H1 (cell line): ENCODE results near the gene HIPK1. TPM values are rescaled to one million over a fixed set of nuclear protein-coding genes. Genes with fewer than 3 reads are reported as not detected.

Experiments used
- CTCF ChIA-PET: fragments of 300-600 bp; sonication (Branson Sonifier 250); formaldehyde crosslinking; loops from one replicate; lab custom pipeline; 2021; ENCODE audit not compliant: partially characterized antibody; lab: Charles Lee
- POLR2A ChIA-PET: fragments of 300-600 bp; sonication (Branson Sonifier 250); formaldehyde crosslinking; loops from one replicate; lab custom pipeline; 2021; ENCODE audit warnings: inconsistent platforms; ENCODE audit not compliant: partially characterized antibody; lab: Charles Lee
- DNase-seq, 2 experiments: peaks; one replicate each; pipeline versions ENCODE4 v3.0.0 to v3.0.0-alpha.2; 2010 to 2022; ENCODE audit warnings: low spot score in 2 of 2, low read depth in 1 of 2, mixed read lengths in 1 of 2
- FAIRE-seq: peaks from 2 replicates; lab custom pipeline; 2011; peaks lifted over from hg19 to GRCh38; lab: Jason Lieb, UNC
- H2AFZ ChIP-seq: 2 replicates; pipeline ENCODE4 v1.8.1; 2012; ENCODE audit warnings: low read length, inconsistent platforms
- H2AK5ac ChIP-seq: 2 replicates; pipeline ENCODE4 v1.6.1; 2013; ENCODE audit warnings: low read depth, low read length
- H2BK120ac ChIP-seq: replicated peaks from 2 replicates; pipeline ENCODE3; 2013; ENCODE audit warnings: low read depth, low read length, inconsistent platforms
- H2BK12ac ChIP-seq: 2 replicates; pipeline ENCODE4 v1.6.1; 2013; ENCODE audit warnings: low read depth, low read length
- H2BK15ac ChIP-seq: 2 replicates; pipeline ENCODE4 v1.6.1; 2013; ENCODE audit warnings: low read length
- H2BK20ac ChIP-seq: 2 replicates; pipeline ENCODE4 v1.6.1; 2013; ENCODE audit warnings: low read length
- H2BK5ac ChIP-seq: 2 replicates; pipeline ENCODE4 v1.6.1; 2013; ENCODE audit warnings: low read depth, low read length
- H3K14ac ChIP-seq: 2 replicates; pipeline ENCODE4 v1.6.1; 2013; ENCODE audit warnings: inconsistent platforms; ENCODE audit not compliant: insufficient read length
- H3K18ac ChIP-seq: 2 replicates; pipeline ENCODE4 v1.6.1; 2013; ENCODE audit warnings: low read length; ENCODE audit errors: extremely low read depth
- H3K23ac ChIP-seq: 2 replicates; pipeline ENCODE4 v1.6.1; 2013; ENCODE audit warnings: inconsistent platforms; ENCODE audit not compliant: insufficient read length
- H3K23me2 ChIP-seq: 2 replicates; pipeline ENCODE4 v1.6.1; 2013; ENCODE audit warnings: low read depth, low read length
- H3K27ac ChIP-seq: 2 replicates; pipeline ENCODE4 v1.6.1; 2011; ENCODE audit warnings: low read depth, low read length, inconsistent platforms
- H3K27me3 ChIP-seq, 4 experiments: replicated peaks in 1 of 4; 1 replicate in 1 of 4; 2 replicates in 3 of 4; pipeline versions ENCODE4 v1.6.1 to v1.8.1; 2011 to 2013; ENCODE audit warnings: low read length in 3 of 4, mild to moderate bottlenecking in 3 of 4, inconsistent platforms in 2 of 4, mixed read lengths in 2 of 4, moderate library complexity in 1 of 4; ENCODE audit not compliant: control insufficient read depth in 3 of 4, insufficient read depth in 3 of 4; ENCODE audit errors: extremely low read depth in 1 of 4
- H3K36me3 ChIP-seq, 4 experiments: 2 replicates each; pipeline versions ENCODE4 v1.6.1 to v1.8.1; 2011 to 2013; ENCODE audit warnings: mild to moderate bottlenecking in 4 of 4, low read length in 3 of 4, moderate library complexity in 2 of 4, control low read depth in 1 of 4, inconsistent platforms in 1 of 4; ENCODE audit not compliant: insufficient read depth in 4 of 4, control insufficient read depth in 2 of 4
- H3K4ac ChIP-seq: replicated peaks from 2 replicates; pipeline ENCODE3; 2013; ENCODE audit warnings: low read length, low read depth, mixed read lengths, inconsistent platforms; ENCODE audit not compliant: insufficient read length
- H3K4me1 ChIP-seq, 4 experiments: replicated peaks in 1 of 4; 1 replicate in 1 of 4; 2 replicates in 3 of 4; pipeline versions ENCODE4 v1.6.1 to v1.8.1; 2011 to 2013; ENCODE audit warnings: low read length in 3 of 4, inconsistent platforms in 2 of 4, mixed read lengths in 1 of 4; ENCODE audit not compliant: insufficient read depth in 4 of 4, control insufficient read depth in 3 of 4
- H3K4me2 ChIP-seq, 2 experiments: 2 replicates each; pipeline versions ENCODE4 v1.6.1 to v1.8.1; 2011 to 2013; ENCODE audit warnings: low read depth in 2 of 2, low read length in 2 of 2, control low read depth in 1 of 2, inconsistent platforms in 1 of 2, mild to moderate bottlenecking in 1 of 2; ENCODE audit not compliant: insufficient read depth in 1 of 2
- H3K4me3 ChIP-seq, 4 experiments: fragments of 200-600, 300-600 bp in 1 of 4; sonication (generic), shearing (Covaris generic), sonication (Bioruptor Twin) in 1 of 4; 2 replicates each; pipeline versions ENCODE4 v1.5.1 to v1.8.1; 2011 to 2016; ENCODE audit warnings: low read length in 4 of 4, low read depth in 3 of 4, control low read depth in 2 of 4, inconsistent platforms in 2 of 4, mild to moderate bottlenecking in 2 of 4, mixed read lengths in 1 of 4, moderate library complexity in 1 of 4; ENCODE audit not compliant: insufficient read depth in 2 of 4; ENCODE audit errors: extremely low read depth in 1 of 4
- H3K56ac ChIP-seq: replicated peaks from 2 replicates; pipeline ENCODE3; 2013; ENCODE audit warnings: low read depth, mild to moderate bottlenecking, mixed read lengths, low read length, inconsistent platforms; ENCODE audit not compliant: insufficient read length
- H3K79me1 ChIP-seq: 2 replicates; pipeline ENCODE4 v1.6.1; 2013; ENCODE audit warnings: low read depth, low read length, control low read depth
- H3K79me2 ChIP-seq, 2 experiments: 2 replicates each; pipeline versions ENCODE4 v1.6.1 to v1.8.1; 2012 to 2013; ENCODE audit warnings: low read length in 2 of 2, mild to moderate bottlenecking in 2 of 2, inconsistent platforms in 1 of 2; ENCODE audit not compliant: insufficient read depth in 2 of 2, control insufficient read depth in 1 of 2
- H3K9ac ChIP-seq, 4 experiments: replicated peaks in 1 of 4; 1 replicate in 1 of 4; 2 replicates in 3 of 4; pipeline versions ENCODE4 v1.6.1 to v1.8.1; 2011 to 2013; ENCODE audit warnings: low read depth in 3 of 4, low read length in 3 of 4, control low read depth in 2 of 4, mild to moderate bottlenecking in 2 of 4, moderate library complexity in 2 of 4, inconsistent platforms in 1 of 4; ENCODE audit errors: extremely low read depth in 1 of 4
- H3K9me3 ChIP-seq, 2 experiments: 2 replicates each; pipeline versions ENCODE4 v1.6.1 to v1.8.1; 2012 to 2013; ENCODE audit warnings: mild to moderate bottlenecking in 2 of 2, moderate library complexity in 2 of 2, control low read depth in 1 of 2, inconsistent platforms in 1 of 2, low read depth in 1 of 2, low read length in 1 of 2, mixed read lengths in 1 of 2; ENCODE audit not compliant: insufficient read depth in 2 of 2
- H4K20me1 ChIP-seq, 2 experiments: replicated peaks in 1 of 2; 2 replicates each; pipeline versions ENCODE3 to v1.8.1; 2011 to 2013; ENCODE audit warnings: inconsistent platforms in 2 of 2, low read length in 2 of 2, mild to moderate bottlenecking in 1 of 2; ENCODE audit not compliant: insufficient read depth in 2 of 2, control insufficient read depth in 1 of 2
- H4K5ac ChIP-seq: 2 replicates; pipeline ENCODE4 v1.6.1; 2013; ENCODE audit warnings: low read length, low read depth, mixed read lengths, inconsistent platforms; ENCODE audit not compliant: insufficient read length
- H4K8ac ChIP-seq: 2 replicates; pipeline ENCODE4 v1.8.0; 2013; ENCODE audit warnings: mild to moderate bottlenecking, moderate library complexity, low read length, inconsistent platforms; ENCODE audit not compliant: insufficient read depth; ENCODE audit errors: extremely low read depth
- H4K91ac ChIP-seq: replicated peaks from 2 replicates; pipeline ENCODE3; 2013; ENCODE audit warnings: low read length, mixed read lengths, inconsistent platforms; ENCODE audit not compliant: insufficient read length
- WGBS, 2 experiments: shearing (Covaris generic) in 1 of 2; methylation state at CpG; one replicate each; pipeline versions ENCODE4 v1.1.6 to v1.1.7; 2013 to 2015; ENCODE audit warnings: low lambda C conversion rate in 2 of 2, mixed read lengths in 2 of 2, inconsistent platforms in 1 of 2, low coverage in 1 of 2, missing lambda C conversion rate in 1 of 2; ENCODE audit not compliant: insufficient replicate concordance in 2 of 2, insufficient coverage in 1 of 2, insufficient read length in 1 of 2; ENCODE audit errors: extremely low coverage in 1 of 2, missing lambda C conversion rate in 1 of 2; 5-methylcytosine and 5-hydroxymethylcytosine counted together
- polyA plus RNA-seq, 7 experiments: library from polyadenylated mRNA; depleted of rRNA in 3 of 7; stranded (reverse) in 5 of 7; unstranded in 2 of 7; fragments of >200 nt in 5 of 7; fragments of 200-250 nt in 2 of 7; gene quantifications; 1 replicate in 5 of 7; 2 replicates in 1 of 7; 4 replicates in 1 of 7; pipeline versions ENCODE4 v1.2.1 to v1.2.3, GENCODE V29; 2011 to 2013; ENCODE audit warnings: missing spikeins in 2 of 7, mixed read lengths in 2 of 7
- total RNA-seq: library from RNA; stranded (reverse); fragmentation: NEBNext Ultra II Directional; extraction: Animal tissue kit (Norgen Biotek cat#: 25700); gene quantifications from 2 replicates; pipeline ENCODE4 v1.2.1, GENCODE V29; 2021
- TF ChIP-seq, protein P1 (sequence below): IDR thresholded peaks from 2 replicates; pipeline ENCODE4 v1.6.1; 2011; ENCODE audit warnings: low read depth, mild to moderate bottlenecking, low read length; ENCODE audit not compliant: insufficient read depth
- TF ChIP-seq, protein P2 (sequence below): IDR thresholded peaks from 2 replicates; pipeline ENCODE4 v1.6.1; 2012; ENCODE audit warnings: inconsistent platforms

The HIPK1 gene
- total and polyA plus RNA-seq, 2 of the 8 experiments (the other 6 are each of a cell fraction or from before 2014, with no cell fraction given) = 46.2 to 64.3 TPM

DNA sequence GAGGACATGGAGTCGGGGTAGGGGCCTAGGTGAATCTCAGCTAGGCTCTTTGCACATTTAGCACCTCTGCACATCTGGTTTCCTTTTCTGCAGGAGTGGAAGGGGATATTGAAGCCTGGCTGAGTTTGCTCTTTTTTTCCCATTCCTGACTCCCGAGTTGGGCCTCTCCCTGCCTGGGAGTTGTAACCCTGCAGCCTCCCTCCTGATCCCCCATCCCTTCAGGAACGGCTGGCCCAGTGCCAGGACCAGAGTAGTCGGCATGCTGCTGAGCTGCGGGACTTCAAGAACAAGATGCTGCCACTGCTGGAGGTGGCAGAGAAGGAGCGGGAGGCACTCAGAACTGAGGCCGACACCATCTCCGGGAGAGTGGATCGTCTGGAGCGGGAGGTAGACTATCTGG lies 51.0 kb downstream of the HIPK1 start:
- POLR2A ChIA-PET = interaction anchor here (0.6 to 1.7 kb wide), 5 partner anchors 8 to 176 kb away, joined by 3 to 5 read pairs (median 4); no protein-coding TSS in a partner anchor
- peak overlapping the region in 3 of 4 experiments; percentile 8 to 48 (median 20); a peak in 4 of 8 replicates for H3K4me3 ChIP-seq
- H4K91ac ChIP-seq = peak overlapping the region; percentile 82
- H3K9me3 ChIP-seq = peaks cover 5 to 6% of the 10 kb centered on the region in 2 experiments; a peak in 2 of 4 replicates
- H3K79me2 ChIP-seq = peaks cover 0 to 15% of the 10 kb centered on the region in 2 experiments; a peak in 2 of 4 replicates
- H4K5ac ChIP-seq = peak overlapping the region; percentile 32
- H3K36me3 ChIP-seq = peaks cover 0 to 15% (median 2%) of the 10 kb centered on the region in 4 experiments; a peak in 4 of 8 replicates
- TF ChIP-seq, protein P1, sequence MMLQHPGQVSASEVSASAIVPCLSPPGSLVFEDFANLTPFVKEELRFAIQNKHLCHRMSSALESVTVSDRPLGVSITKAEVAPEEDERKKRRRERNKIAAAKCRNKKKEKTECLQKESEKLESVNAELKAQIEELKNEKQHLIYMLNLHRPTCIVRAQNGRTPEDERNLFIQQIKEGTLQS = no peak
- TF ChIP-seq, protein P2, sequence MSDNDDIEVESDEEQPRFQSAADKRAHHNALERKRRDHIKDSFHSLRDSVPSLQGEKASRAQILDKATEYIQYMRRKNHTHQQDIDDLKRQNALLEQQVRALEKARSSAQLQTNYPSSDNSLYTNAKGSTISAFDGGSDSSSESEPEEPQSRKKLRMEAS = no peak
- peaks cover 6% of the 10 kb centered on the region; the same call in 1 of the 2 replicates for H3K79me1 ChIP-seq
- H2BK12ac ChIP-seq = peak overlapping the region; percentile 70; the same call in 1 of the 2 replicates
- WGBS, 2 experiments = 76% methylated on average over 10 of the region's 10 CpGs; no CpG with 5 or more reads in 1 of the 2 experiments
- H2BK20ac ChIP-seq = peak overlapping the region; percentile 92
- peak overlapping the region; percentile 77; the same call in 1 of the 2 replicates for H2BK5ac ChIP-seq
- peaks cover 2% of the 10 kb centered on the region; the same call in 1 of the 2 replicates for H3K23me2 ChIP-seq
- FAIRE-seq (no peak), DNase-seq (no peak)
- H3K4me2 ChIP-seq = peak overlapping the region; percentile 53 to 69
- no peak overlapping the region for H3K14ac ChIP-seq
- no peaks in the 10 kb centered on the region; a peak in 1 of 7 replicates for H3K27me3 ChIP-seq
- H3K18ac ChIP-seq = peak overlapping the region; percentile 92
- no peak overlapping the region for H2BK15ac ChIP-seq
- H3K56ac ChIP-seq = no peak overlapping the region
- no peak overlapping the region for H4K8ac ChIP-seq
- H2AK5ac ChIP-seq = peak overlapping the region; percentile 94; the same call in 1 of the 2 replicates
- CTCF ChIA-PET = interaction anchor here (0.8 to 4.0 kb wide), 30 partner anchors 9 to 581 kb away, joined by 3 to 23 read pairs (median 5); no protein-coding TSS in a partner anchor
- no peak overlapping the region for H2AFZ ChIP-seq
- H3K4ac ChIP-seq = peak overlapping the region; percentile 49
- peak overlapping the region in 1 of 4 experiments; percentile 4; a peak in 1 of 7 replicates for H3K9ac ChIP-seq
- H3K4me1 ChIP-seq = peaks cover 14 to 51% (median 27%) of the 10 kb centered on the region in 4 experiments
- H4K20me1 ChIP-seq = no peaks in the 10 kb centered on the region
- peak overlapping the region; percentile 21 for H2BK120ac ChIP-seq
- no peak overlapping the region for H3K27ac ChIP-seq
- no peak overlapping the region for H3K23ac ChIP-seq
